CD4-positive, alpha-beta T cell treated with Interleukin-12 subunit alpha and Interleukin-12 subunit beta, for 1 hour (primary cell): ENCODE data around the gene MAP3K20.
"Not testable (repeated sequence)": the region's sequence is repeated elsewhere in the genome, so short reads cannot be mapped to it uniquely, and the experiment has no call there.

ENCODE experiments used
- DNase-seq: peaks from one replicate; pipeline ENCODE4 v3.0.0-alpha.2; 2020

MAP3K20 gene

DNA sequence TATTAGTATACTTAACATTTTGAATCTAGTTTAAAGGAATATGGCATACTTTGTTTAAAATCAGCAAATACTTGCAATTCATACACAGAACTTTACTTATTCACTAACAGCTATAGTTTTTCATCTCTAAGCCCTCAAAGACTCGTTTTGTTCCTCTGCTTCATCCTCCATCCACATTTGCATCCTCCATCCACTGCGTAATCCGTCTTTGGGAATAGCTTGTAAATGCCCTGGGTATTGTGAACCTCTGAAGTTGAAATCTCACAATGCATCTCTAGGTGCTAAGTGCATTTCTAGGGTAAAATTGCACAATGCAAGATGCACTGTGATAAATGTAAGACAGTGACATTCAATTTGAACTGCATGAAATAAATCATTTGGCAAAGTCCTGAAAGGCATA is 163.2 kb downstream of the MAP3K20 start:
- no peak for DNase-seq

DNA sequence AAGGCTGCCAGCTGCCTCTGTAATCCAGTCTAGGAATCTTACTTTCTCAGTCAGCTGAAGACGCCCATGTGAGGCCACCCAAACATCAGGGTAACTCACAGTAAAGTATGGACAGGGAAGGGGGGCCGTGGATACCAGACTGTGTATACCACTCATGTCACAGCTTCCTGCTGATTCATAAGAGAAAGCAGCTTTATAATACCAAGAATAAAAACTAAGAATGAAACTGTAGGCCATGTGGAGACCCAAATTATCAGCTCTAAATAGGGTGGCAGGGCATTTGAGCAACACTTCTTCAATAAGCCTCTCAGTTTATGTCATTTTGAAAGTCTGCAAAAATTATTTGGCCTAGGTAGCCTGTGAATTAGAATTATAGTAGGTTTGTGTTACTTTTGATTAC is 164.0 kb downstream of the MAP3K20 start:
- no peak for DNase-seq

DNA sequence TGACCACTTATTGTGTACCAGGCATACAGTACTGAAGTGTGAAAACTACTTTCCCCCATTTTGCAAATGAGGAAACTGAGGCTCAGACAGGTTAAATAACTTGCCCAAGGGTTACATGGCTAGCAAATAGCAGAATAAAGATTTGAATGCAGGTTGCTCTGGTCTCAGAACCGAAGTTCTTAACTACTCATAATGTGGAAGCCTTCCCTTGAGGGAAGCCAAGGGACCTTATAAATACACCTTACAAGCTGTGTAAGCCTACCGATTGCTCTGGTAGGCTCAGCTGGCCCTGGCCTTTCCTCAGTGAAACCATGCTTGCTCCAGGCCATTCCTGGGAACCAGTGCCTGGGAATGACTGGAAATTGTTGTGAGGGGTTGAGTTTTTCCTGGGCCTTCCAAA is 164.4 kb downstream of the MAP3K20 start:
- DNase-seq, result no peak

DNA sequence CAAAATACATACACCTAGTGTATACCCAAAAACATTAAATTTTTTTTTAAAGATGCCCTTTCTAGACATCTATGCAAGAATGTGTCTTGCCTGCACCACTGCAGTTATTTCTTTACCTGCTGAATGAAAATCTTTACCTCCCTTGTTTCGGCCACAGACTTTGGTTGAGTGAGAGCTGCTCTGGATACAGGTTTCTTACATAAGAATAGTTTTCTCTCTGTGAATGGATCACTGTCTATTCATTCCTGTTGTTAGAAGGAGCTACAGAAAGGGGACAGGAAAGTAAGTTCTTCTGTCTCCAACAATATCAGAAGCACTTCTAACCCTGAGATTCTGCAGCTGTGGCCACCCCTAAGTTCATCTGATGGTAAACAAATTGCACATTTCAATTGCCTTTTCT is 166.0 kb downstream of the MAP3K20 start:
- no peak for DNase-seq

DNA sequence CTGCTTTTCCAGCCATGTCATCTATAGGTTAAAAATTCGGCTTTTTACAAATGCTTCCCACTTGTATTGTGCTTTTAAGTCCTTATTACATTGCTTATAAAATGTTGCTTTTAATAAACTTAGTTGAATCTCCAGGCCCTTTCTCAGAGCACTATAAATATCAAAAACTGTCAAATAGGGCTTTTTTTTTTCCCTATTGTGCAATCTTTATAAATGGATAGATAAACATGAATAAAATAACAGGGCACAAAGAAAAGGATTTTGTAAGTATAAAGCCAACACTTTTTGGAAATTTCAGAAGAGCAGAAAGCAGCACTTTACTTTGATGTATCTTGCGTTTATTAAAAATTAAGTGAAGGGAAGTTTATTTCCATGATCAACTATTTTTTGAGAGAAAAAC is 171.5 kb downstream of the MAP3K20 start:
- no peak for DNase-seq

DNA sequence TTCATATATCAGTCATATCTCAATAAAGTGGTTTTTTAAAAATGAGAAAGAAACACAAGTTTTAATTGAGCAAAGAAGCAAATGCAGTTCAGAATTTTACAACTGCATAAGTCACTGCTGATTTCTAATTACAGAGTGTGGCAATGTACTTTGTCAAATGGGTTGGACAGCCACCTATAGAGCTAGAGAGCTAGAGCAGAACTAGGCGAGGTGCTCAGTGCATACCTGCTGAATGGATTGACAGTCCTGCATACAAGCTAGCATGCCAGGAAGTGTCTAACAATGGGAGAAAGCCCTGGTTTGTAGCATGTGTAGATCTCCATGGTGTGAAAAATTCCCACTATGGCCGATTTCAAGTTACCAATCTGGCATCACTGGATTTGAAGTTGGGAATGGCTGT is 172.7 kb downstream of the MAP3K20 start:
- DNase-seq, result no peak

DNA sequence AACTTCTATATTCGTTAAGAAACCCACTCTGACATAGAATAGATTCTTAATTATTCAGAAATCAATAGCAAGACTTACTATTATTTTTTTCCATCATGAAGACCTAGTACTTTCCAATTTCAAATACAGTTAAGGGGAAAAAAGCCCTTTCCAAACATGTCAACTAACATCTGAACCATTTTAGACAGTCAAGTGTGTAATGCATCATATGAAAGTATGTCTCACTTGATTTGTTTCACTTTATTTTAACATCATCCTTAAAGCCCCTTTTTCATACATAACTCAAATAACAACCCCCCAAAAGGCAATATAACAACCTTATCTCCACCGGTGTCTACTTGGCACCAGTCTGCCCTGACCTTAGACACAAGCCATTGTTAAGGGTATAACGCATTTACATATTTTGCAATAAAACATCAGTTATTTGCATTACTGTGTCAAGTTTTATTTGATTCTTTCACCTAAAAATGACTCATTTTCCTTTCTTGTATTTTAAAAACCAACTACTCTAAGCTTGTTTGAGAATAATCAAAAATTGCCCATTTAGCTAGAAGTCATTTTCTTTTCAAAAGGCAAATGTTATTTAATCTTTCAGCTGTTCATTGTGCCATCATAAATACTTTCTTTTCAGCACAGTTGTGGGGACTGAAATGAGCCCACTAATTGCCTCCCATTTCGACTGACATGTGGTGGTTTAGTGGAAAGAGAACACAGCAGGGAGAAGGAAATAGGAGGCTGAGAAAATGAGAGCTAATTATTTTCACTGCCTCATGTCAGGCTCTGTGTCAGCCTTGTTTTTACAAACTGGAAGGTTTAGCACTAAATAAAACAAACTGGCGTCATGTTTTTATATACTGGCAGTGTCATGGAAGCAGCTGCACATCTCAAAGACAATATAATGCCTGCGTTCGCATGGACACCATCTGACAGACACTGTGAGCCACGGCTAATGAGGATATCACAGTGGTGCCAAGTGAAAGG is 174.3 kb downstream of the MAP3K20 start:
- no peak for DNase-seq

DNA sequence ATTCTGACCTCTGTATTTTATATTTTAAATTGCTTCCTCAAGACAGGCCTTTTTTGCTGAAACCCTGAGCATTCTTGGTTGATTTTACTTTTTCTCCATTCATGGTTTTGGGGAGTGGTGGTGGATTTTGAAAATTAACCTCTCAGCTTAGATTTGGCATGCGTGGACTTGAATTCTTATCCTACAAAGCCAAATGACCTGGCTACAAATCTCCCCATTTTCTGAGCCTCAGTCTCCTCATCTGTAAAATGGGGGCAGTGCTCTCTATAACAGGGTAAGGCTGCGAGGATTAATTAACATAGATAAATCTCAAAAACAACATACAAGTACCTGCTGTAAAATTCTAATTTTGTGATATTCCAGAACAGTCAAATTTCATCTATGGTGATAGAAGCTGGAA is 175.6 kb downstream of the MAP3K20 start:
- DNase-seq, result no peak

DNA sequence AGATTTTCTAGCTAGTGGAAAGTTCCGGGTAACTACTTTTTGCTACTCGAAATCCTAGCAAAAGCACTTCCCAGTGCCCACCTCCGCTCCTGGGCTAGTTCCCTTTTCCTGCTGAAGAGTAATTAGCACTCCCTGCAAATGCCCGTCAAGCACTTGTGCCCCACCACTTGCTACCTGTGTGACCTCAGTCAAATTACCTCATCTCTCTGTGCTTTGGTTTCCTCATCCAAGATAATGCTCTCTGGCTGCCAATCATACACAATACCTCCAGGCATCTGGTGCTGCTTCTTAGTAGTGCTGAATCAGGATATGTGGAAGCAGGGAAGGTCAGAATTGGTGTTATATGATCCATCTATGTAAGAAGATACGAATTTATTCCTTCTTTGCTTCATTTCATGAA is 176.9 kb downstream of the MAP3K20 start:
- no peak for DNase-seq

DNA sequence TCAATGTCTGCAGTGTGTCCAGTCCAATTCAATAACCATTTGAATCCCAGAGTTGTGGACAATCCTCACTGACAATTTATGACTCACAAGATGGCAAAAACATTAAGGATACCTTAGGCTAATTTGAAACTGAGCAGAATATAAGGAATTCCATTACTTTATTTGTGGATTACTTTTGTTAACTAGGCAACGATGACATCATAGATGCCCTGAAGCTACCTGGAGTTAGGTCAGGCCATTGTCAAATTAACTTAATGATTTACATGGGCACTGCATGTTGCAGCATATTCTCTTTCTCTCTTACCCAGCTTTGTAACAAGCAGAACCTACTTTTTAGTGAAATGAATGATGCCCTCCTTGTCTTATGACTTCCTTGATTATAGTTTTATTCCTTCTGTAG is 179.0 kb downstream of the MAP3K20 start:
- DNase-seq, result no peak

DNA sequence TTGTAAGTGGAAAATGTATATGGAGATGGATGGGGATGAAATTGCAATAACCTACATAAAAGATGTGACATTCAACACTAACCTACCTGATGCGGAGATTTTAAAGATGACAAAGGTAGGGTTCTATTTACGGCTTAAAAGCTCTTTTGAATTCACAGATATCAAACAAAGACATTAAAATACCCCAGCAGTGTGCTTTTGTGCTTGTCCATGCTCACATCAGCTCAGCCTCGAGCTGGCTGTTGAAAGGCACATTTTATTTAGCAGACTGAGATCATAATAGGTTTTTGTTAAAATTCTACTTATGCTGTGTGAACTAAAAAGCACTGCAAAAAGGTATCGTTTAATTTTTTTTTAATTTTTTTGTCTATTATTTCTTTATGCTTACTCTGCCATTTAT is 183.1 kb downstream of the MAP3K20 start:
- DNase-seq, result no peak

DNA sequence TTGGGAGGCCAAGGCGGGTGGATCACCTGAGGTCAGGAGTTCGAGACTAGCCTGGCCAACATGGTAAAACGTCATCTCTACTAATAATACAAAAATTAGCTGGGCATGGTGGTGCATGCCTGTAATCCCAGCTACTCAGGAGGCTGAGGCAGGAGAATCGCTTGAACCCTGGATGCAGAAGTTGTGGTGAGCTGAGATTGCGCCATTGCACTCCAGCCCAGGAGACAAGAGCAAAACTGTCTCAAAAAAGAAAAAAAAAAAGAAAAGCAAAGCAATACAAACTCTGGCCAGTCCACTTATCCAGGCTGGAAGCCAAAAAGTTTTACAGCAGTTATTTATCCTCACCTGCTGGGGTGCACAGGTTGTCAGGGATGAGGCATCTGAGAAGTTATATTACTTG is 186.7 kb downstream of the MAP3K20 start:
- not testable (repeated sequence) for DNase-seq

DNA sequence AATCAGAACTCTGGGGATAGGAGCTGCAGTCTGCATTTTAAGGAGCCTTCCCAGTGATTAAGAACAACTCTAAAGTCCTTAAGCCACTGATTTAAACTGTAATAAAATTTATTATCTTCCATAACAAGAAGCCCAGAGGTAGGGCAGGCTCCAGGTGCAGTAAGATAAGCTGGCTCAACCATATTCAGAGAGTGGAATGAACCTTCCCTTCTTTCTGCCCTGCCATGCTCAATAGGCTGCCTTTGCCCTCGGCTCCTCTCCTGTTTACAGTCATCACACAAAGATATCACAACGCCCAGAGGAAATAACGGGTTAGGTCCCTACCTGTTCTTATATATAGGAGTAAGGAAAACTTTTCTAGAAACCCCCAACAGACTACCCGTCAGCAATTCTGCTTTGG is 188.5 kb downstream of the MAP3K20 start:
- DNase-seq, result no peak

DNA sequence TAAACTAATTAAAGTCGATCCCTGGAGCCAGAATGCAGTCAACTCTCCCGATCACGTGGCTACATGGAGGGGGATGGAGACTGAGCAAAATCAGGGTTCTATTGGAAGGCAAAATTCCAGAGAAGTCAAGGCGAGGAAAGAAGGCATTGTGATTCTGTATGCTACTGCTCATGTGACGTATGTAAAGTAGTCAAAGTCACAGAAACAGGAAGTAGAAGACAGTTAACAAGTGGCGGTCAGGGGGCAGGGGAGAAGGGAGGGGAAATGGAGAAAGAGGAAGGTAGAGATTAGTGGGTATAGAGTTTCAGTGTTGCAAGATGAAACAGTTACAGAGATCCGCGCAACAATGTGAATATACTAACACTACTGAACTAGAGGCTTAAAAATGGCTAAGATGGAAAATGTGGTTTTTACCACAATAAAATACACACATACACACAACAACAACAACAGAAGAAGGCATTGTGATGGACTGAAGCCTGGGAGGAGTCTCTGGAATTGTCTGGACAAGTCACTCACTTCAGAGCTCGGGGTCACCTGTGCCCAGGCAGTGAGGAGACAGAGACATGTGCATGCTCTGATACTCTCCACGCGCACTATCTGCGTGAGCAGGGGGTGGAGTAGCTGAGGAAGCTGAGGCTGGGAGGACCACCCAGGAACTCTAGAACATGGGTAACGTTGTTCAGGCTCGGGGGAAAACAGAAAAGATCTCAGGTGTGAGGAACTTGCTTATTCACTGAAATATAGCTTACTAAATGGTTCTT is 189.1 kb downstream of the MAP3K20 start:
- DNase-seq, result peak; percentile 28

DNA sequence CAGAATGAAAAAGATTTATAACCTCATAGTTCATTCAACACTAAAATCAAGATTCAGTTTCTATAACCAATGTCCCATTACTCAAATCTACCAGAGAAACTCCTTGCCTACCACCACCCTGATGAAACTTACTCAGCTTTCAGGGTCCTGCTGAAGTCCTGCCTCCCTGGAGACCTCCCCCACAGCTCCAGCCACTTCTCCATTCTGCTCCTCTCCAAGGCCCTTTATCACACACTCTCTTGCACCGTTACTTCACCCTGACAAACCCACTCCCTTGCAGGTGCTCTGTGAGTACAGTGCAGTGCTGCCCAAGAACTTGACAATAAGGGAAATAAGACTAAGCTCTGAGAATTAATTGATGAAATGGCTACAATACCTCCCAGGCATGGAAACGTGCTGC is 195.5 kb downstream of the MAP3K20 start:
- no peak for DNase-seq

DNA sequence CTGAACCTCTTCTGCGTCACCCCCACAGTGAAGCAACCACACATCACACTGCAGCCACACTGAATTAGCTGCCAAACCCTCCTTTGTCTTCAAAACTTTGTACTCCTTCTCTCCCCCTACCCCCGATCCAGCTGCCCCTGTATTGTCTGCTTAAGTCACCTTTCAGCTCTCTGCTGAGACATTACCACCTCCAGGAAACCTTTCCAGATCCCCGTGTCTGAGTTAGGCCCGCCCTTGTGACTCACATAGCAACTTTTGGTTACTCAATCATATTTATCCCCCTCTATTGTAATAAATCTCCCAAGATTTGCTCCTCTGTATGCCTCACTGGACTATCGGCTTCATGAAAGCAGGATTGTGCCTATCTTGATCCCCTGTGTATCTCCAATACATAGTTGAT is 196.2 kb downstream of the MAP3K20 start:
- DNase-seq, result no peak

DNA sequence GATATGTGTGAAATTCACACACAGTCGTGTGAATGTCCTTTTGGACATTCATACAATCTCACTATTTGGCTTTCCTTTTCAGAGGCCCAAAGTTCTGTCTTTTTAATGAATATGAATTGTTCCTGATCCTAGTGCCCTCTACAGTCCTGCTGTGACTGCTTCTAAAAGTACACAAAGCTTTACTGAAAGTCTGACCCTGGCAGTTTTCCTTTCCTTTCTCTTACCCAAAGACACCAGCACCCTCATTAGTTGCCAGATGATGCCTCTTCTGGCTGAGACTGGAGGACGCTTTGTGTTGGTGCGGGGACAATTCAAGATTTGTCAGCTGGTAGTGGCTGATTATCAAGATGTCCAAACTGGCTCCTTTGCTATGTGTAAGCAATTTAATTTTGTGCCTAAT is 197.2 kb downstream of the MAP3K20 start:
- DNase-seq, result no peak

DNA sequence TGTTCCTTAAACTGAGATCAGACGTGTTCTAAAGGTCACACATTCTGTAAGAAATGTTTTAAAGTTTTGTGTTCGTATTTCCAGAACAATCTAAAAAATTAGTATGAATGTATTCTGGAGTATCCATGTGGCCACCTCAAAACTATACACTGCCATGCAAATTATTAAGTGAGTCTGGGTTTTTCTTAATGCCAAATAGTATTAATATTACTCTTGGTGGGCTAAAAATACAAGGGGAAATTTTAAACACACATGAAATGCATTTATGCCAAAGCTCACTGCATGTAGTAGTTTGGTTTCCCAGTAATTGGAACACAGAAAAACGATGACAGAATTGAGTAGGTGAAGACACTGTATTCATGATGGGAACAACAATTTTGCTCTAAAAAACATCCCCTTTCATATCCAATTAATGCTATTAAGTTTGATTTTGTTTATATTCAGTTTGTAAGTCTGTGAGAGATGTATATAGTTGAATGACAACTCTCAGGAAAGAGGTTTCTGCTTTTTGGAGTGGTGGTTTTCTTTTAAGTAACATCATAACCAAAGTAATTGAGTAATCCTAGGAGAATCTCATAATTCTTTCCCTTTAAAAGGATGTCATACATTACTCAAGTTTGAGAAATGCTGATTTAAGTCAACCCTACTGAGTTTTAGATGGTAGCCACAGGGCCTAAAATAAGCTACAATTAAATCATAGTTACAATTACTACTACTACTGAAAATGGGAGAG is 203.3 kb downstream of the MAP3K20 start:
- no peak for DNase-seq

DNA sequence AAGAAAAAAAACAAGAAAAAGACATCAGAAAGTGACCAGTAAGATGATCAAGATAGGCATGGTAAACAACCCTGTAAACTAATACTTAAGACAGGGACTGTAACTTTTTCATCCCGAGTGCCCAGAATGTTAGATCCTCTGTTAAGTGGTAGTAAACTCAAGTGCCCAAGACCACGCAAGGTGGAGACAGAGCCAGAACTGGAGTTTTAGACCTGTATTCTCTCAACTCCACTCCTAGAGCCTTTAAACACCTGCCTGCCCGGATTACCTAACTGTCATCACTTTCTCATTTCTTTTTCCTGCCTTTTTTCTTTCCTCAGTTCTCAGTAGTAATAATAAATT is 203.9 kb downstream of the MAP3K20 start:
- DNase-seq, result no peak

DNA sequence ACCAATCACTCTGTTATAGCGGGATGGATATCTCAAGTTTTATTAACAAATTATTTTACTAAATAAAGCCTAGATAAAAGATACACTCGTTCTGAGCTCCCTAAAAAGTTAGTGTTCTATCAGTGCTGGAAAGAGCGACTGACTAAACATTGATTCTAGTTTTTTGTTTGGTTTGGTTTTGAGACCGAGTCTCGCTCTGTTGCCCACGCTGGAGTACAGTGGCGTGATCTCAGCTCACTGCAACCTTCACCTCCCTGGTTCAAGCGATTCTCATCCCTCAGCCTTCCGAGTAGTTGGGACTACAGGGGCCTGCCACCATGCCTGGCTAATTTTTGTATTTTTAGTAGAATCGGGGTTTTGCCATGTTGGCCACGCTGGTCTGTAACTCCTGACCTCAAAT is 205.2 kb downstream of the MAP3K20 start:
- no peak for DNase-seq

DNA sequence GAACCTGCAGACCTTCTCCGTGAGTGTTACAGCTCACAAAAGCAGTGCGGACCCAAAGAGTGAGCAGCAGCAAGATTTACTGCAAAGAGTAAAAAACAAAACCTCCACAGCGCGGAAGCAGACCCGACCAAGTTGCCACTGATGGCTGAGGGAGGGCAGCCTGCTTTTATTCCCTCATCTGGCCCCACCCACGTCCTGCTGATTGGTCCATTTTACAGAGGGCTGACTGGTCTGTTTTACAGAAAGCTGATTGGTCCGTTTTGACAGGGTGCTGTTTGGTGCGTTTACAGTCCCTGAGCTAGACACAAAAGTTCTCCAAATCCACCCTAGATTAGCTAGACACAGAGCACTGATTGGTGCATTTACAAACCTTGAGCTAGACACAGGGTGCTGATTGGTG is 206.3 kb downstream of the MAP3K20 start:
- DNase-seq, result not testable (repeated sequence)

DNA sequence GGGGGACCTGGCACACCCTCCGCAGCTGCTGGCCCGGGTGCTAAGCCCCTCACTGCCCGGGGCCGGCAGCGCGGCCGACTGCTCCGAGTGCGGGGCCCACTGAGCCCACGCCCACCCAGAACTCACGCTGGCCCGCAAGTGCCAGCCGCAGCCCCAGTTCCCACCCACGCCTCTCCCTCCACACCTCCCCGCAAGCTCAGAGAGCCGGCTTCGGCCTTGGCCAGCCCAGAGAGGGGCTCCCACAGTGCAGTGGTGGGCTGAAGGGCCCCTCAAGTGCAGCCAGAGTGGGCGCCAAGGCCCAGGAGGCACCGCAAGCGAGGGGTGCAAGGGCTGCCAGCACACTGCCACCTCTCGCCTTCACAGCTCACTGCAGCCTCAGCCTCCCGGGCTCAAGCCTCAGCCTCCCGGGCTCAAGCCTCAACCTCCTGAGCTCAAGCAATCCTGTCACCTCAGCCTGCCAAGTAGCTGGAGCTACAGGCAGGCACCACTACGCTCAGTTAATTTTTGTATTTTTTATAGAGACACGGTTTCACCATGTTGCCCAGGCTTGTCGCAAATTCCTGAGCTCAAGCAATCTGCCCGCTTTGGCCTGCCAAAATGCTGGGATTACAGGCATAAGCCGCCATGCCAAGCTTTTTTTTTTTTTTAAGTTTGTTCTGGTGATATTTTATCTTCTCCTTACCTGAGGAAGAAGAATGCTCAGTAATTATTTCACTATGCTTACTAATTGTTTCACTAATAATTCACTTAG is 207.3 kb downstream of the MAP3K20 start:
- no peak for DNase-seq
